ENCODE measurements around the gene RGS18. TPM values are rescaled to one million over a fixed set of nuclear protein-coding genes. Genes with fewer than 3 reads are reported as not detected.

Gene RGS18
- total and polyA plus RNA-seq, 2 of the 4 experiments (the other 2 are of a cell fraction), result 0.09 to 0.18 TPM

GRCh38 chr1:192109576-192109975, 48.7 kb upstream of the RGS18 start:
- ATAC-seq (ENCODE audit: low read depth) (no peak), DNase-seq (no peak)
- Histone ChIP-seq H3K56ac (ENCODE audit: extremely low read depth, insufficient read depth, low read length) (no peak overlapping the region; the same call in 1 of the 2 replicates), H3K27ac (ENCODE audit: insufficient read depth, low read length) (no peak overlapping the region), H3K4ac (ENCODE audit: low read depth, low read length) (peak overlapping the region; percentile 12; the same call in 1 of the 2 replicates), H2BK20ac (ENCODE audit: low read depth, low read length) (peak overlapping the region; percentile 52; the same call in 1 of the 2 replicates), H4K91ac (ENCODE audit: insufficient read depth, low read depth, low read length) (peak overlapping the region; percentile 64), H2BK120ac (ENCODE audit: low read depth, low read length) (peak overlapping the region; percentile 17), H3K14ac (replicated peaks; ENCODE audit: low read depth, low read length) (no peak overlapping the region), H2AFZ (replicated peaks; ENCODE audit: low read length, poor library complexity) (no peak overlapping the region), H3K9me3 (ENCODE audit: control insufficient read depth, insufficient read depth, low read length) (no peaks in the 10 kb centered on the region), H4K8ac (ENCODE audit: low read depth in 2 of 2, low read length in 2 of 2) (peak overlapping the region; percentile 2 to 57; a peak in 3 of 4 replicates), H4K20me1 (ENCODE audit: insufficient read depth, low read length) (no peaks in the 10 kb centered on the region), H4K5ac (ENCODE audit: low read depth, low read length) (peak overlapping the region; percentile 93; the same call in 1 of the 2 replicates), H2AK5ac (ENCODE audit: low read depth, low read length) (peak overlapping the region; percentile 10; the same call in 1 of the 2 replicates), H3K79me1 (ENCODE audit: low read depth in 1 of 2, low read length in 2 of 2) (no peaks in the 10 kb centered on the region), H3K27me3 (ENCODE audit: control insufficient read depth, insufficient read depth, low read length) (no peaks in the 10 kb centered on the region), H3K4me3 (ENCODE audit: insufficient read depth, low read depth, low read length) (no peak overlapping the region), H3K23ac (ENCODE audit: low read depth, low read length) (no peak overlapping the region), H3K4me1 (ENCODE audit: control insufficient read depth, insufficient read depth, low read length) (peaks cover 5% of the 10 kb centered on the region), H2BK15ac (ENCODE audit: low read depth, low read length) (peak overlapping the region; percentile 67; the same call in 1 of the 3 replicates), H2AK9ac (replicated peaks; ENCODE audit: low read depth, low read length, poor library complexity) (no peak overlapping the region), H3K18ac (ENCODE audit: low read depth, low read length) (peak overlapping the region; percentile 98; the same call in 1 of the 2 replicates), H3K9ac (ENCODE audit: low read depth, low read length) (no peak overlapping the region), H2BK5ac (ENCODE audit: low read depth, low read length, poor library complexity, severe bottlenecking) (peak overlapping the region; percentile 37), H3K4me2 (ENCODE audit: low read depth, low read length) (no peak overlapping the region), H3K9me1 (ENCODE audit: insufficient read depth, low read length) (no peaks in the 10 kb centered on the region), H3K36me3 (ENCODE audit: control insufficient read depth, insufficient read depth, low read length) (no peaks in the 10 kb centered on the region)
- ChIA-PET CTCF (interaction anchor here (1.0 kb wide), 1 partner anchor 219 kb away, joined by 3 read pairs; no protein-coding TSS in a partner anchor), POLR2A (ENCODE audit: unreplicated experiment) (no interaction called here)
- no CpG with 5 or more reads among the region's 2 CpGs for WGBS, 2 experiments (ENCODE audit: extremely low coverage in 2 of 2, insufficient read length in 1 of 2)
- in situ Hi-C loops (cut with MboI; ENCODE audit: low sequenced_read_pairs) (no loop called here), dilution Hi-C loops (cut with HindIII; ENCODE audit: low sequenced_read_pairs, unreplicated experiment) (no loop called here), intact Hi-C loops (cut with micrococcal nuclease) (loop anchor here (5.0 kb wide), 1 partner anchor 48 kb away; the partner anchor contains the start of gene RGS18)
- no TSS peak for BruUV-seq (replicated peaks)
- TF ChIP-seq CHD1 (IDR thresholded peaks at IDR 0.05; ENCODE audit: low read depth, low read length) (no peak), MAZ (IDR thresholded peaks at IDR 0.05; ENCODE audit: borderline replicate concordance, low read depth, low read length) (no peak), FOS (IDR thresholded peaks at IDR 0.05; ENCODE audit: low read depth, low read length) (no peak), MAFK (IDR thresholded peaks at IDR 0.05; ENCODE audit: low read depth, low read length) (no peak), RAD21 (IDR thresholded peaks at IDR 0.05; ENCODE audit: low read length) (no peak), RFX5 (IDR thresholded peaks at IDR 0.05; ENCODE audit: low read depth, low read length) (no peak), BHLHE40 (IDR thresholded peaks at IDR 0.05; ENCODE audit: low read depth, low read length) (no peak)

Measured in IMR-90 (cell line).